Kidney (tissue), 14 donors: ENCODE measurements around the gene URM1. TPM values are rescaled to one million over a fixed set of nuclear protein-coding genes. Genes with fewer than 3 reads are reported as not detected.

Experiments
- DNase-seq, 5 donors: peaks; one replicate each; pipeline ENCODE4 v3.0.0-alpha.2; 2013 to 2020
- FAIRE-seq: peaks from 2 replicates; lab custom pipeline; 2012; peaks lifted over from hg19 to GRCh38; lab: Jason Lieb, UNC
- H3K27ac ChIP-seq, 2 donors: one replicate each; pipeline ENCODE4 v1.7.0; 2013; ENCODE audit warnings: low read depth in 2 of 2, low read length in 2 of 2, inconsistent platforms in 1 of 2
- H3K27me3 ChIP-seq: one replicate; pipeline ENCODE4 v1.7.1; 2013; ENCODE audit warnings: low read length, inconsistent platforms; ENCODE audit not compliant: control insufficient read depth, insufficient read depth
- H3K36me3 ChIP-seq, 3 donors: one replicate each; pipeline versions ENCODE4 v1.7.0 to v1.7.1; 2013; ENCODE audit warnings: low read length in 3 of 3, control low read depth in 1 of 3, inconsistent platforms in 1 of 3; ENCODE audit not compliant: insufficient read depth in 3 of 3, control insufficient read depth in 2 of 3
- H3K4me1 ChIP-seq, 3 donors: one replicate each; pipeline versions ENCODE4 v1.7.0 to v1.7.1; 2013; ENCODE audit warnings: low read length in 3 of 3, inconsistent platforms in 1 of 3, low read depth in 1 of 3; ENCODE audit not compliant: control insufficient read depth in 2 of 3, insufficient read depth in 2 of 3
- H3K4me3 ChIP-seq, 3 donors: one replicate each; pipeline versions ENCODE4 v1.7.0 to v1.8.1; 2013; ENCODE audit warnings: low read length in 3 of 3, control low read depth in 1 of 3, inconsistent platforms in 1 of 3
- H3K9ac ChIP-seq, 3 donors: one replicate each; pipeline versions ENCODE4 v1.7.0 to v1.7.1; 2013; ENCODE audit warnings: low read length in 3 of 3, control low read depth in 1 of 3, inconsistent platforms in 1 of 3
- H3K9me3 ChIP-seq, 3 donors: one replicate each; pipeline versions ENCODE4 v1.7.0 to v1.7.1; 2013; ENCODE audit warnings: low read length in 3 of 3, control low read depth in 1 of 3, inconsistent platforms in 1 of 3; ENCODE audit not compliant: control insufficient read depth in 2 of 3, insufficient read depth in 1 of 3
- intact Hi-C: fragments of 100-400 bp; cut with DNase I; formaldehyde crosslinking; loops from one replicate; pipeline ENCODE4 v1.11.1; 2022
- polyA plus RNA-seq: library from polyadenylated mRNA; stranded (reverse); fragments of 350-450 nt; fragmentation: Illumina TruSeq; extraction: RNeasy Lipid Tissue Mini Kit (QIAGEN cat#74804); gene quantifications from one replicate; pipeline ENCODE4 v1.2.3, GENCODE V29; 2014; ENCODE audit warnings: low read depth, low replicate concordance; ENCODE audit not compliant: insufficient read depth
- total RNA-seq: library from RNA; stranded (reverse); fragmentation: NEBNext Ultra II Directional; extraction: Animal tissue kit (Norgen Biotek cat#: 25700); gene quantifications from one replicate; pipeline ENCODE4 v1.2.1, GENCODE V29; 2021
- TF ChIP-seq, protein P1 (sequence below): IDR thresholded peaks from 3 replicates; pipeline ENCODE4 v1.5.1; 2012; ENCODE audit warnings: mild to moderate bottlenecking, moderate library complexity, borderline replicate concordance; ENCODE audit not compliant: insufficient read depth; ENCODE audit errors: extremely low read depth
- donor health status: control.
- donor health status: control.
- donor health status: control.
- donor health status: control.
- donor health status: control.
- donor health status: DM: yes; HTN: yes; CAD: no.
- donor health status: Normal renal cell carcinoma (clear cell type).

The URM1 gene
- total and polyA plus RNA-seq, 2 donors from 2014 or later: 55.2 to 55.9 TPM

GRCh38 chr9:128405780-128406171, 34.6 kb downstream of the URM1 start:
- H3K36me3 ChIP-seq: no peaks in the 10 kb centered on the region
- intact Hi-C loops: no loop called here
- no peak overlapping the region for H3K9ac ChIP-seq
- FAIRE-seq (no peak), DNase-seq (no peak)
- H3K27ac ChIP-seq: no peak overlapping the region
- no peaks in the 10 kb centered on the region for H3K9me3 ChIP-seq
- H3K4me1 ChIP-seq: no peaks in the 10 kb centered on the region
- H3K4me3 ChIP-seq: no peak overlapping the region
- TF ChIP-seq, protein P1, sequence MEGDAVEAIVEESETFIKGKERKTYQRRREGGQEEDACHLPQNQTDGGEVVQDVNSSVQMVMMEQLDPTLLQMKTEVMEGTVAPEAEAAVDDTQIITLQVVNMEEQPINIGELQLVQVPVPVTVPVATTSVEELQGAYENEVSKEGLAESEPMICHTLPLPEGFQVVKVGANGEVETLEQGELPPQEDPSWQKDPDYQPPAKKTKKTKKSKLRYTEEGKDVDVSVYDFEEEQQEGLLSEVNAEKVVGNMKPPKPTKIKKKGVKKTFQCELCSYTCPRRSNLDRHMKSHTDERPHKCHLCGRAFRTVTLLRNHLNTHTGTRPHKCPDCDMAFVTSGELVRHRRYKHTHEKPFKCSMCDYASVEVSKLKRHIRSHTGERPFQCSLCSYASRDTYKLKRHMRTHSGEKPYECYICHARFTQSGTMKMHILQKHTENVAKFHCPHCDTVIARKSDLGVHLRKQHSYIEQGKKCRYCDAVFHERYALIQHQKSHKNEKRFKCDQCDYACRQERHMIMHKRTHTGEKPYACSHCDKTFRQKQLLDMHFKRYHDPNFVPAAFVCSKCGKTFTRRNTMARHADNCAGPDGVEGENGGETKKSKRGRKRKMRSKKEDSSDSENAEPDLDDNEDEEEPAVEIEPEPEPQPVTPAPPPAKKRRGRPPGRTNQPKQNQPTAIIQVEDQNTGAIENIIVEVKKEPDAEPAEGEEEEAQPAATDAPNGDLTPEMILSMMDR: no peak
- H3K27me3 ChIP-seq: no peaks in the 10 kb centered on the region

GRCh38 chr9:128406848-128407391, 35.7 kb downstream of the URM1 start:
- no peak for DNase-seq
- no peak for FAIRE-seq
- TF ChIP-seq, protein P1: no peak
- Histone ChIP-seq H3K4me1 (no peaks in the 10 kb centered on the region), H3K9ac (no peak overlapping the region), H3K27me3 (no peaks in the 10 kb centered on the region), H3K4me3 (no peak overlapping the region), H3K27ac (no peak overlapping the region), H3K9me3 (no peaks in the 10 kb centered on the region), H3K36me3 (no peaks in the 10 kb centered on the region)
- intact Hi-C loops: no loop called here

GRCh38 chr9:128408963-128409431, 37.8 kb downstream of the URM1 start:
- TF ChIP-seq, protein P1: no peak
- Histone ChIP-seq H3K4me1 (no peaks in the 10 kb centered on the region), H3K27me3 (no peaks in the 10 kb centered on the region), H3K27ac (no peak overlapping the region), H3K36me3 (no peaks in the 10 kb centered on the region), H3K9ac (no peak overlapping the region), H3K9me3 (no peaks in the 10 kb centered on the region), H3K4me3 (no peak overlapping the region)
- DNase-seq (peak in 3 of 5 donors; percentile 33 to 51 (median 49)), FAIRE-seq (no peak)
- intact Hi-C loops: no loop called here

GRCh38 chr9:128409450-128409849, 38.3 kb downstream of the URM1 start:
- Histone ChIP-seq H3K9me3 (no peaks in the 10 kb centered on the region), H3K27ac (no peak overlapping the region), H3K4me3 (no peak overlapping the region), H3K4me1 (no peaks in the 10 kb centered on the region), H3K27me3 (no peaks in the 10 kb centered on the region), H3K9ac (no peak overlapping the region), H3K36me3 (no peaks in the 10 kb centered on the region)
- FAIRE-seq (no peak), DNase-seq (no peak)
- intact Hi-C loops: no loop called here
- TF ChIP-seq, protein P1: no peak
